Endothelial cell of umbilical vein (primary cell): ENCODE measurements around the gene UNC45A. TPM values are rescaled to one million over a fixed set of nuclear protein-coding genes. Genes with fewer than 3 reads are reported as not detected.

Experiments
- BruUV-seq: library from RNA; stranded (reverse); fragments of 400-500 nt; replicated peaks from 2 replicates; lab custom pipeline; 2021; lab: Mats Ljungman, UMichigan
- CTCF ChIA-PET: fragments of 300-600, 350-600 bp; sonication (Branson Sonifier 250); formaldehyde crosslinking; loops from one replicate; lab custom pipeline; 2021; ENCODE audit warnings: antibody characterized with exemption, inconsistent platforms; lab: Charles Lee
- POLR2A ChIA-PET: fragments of 300-600, 350-600 bp; sonication (Branson Sonifier 250); formaldehyde crosslinking; loops from one replicate; lab custom pipeline; 2021; ENCODE audit warnings: antibody characterized with exemption, inconsistent platforms; lab: Charles Lee
- DNase-seq: peaks from one replicate; pipeline ENCODE4 v3.0.0-alpha.2; 2011; ENCODE audit warnings: low read depth, low spot score
- FAIRE-seq: peaks from 2 replicates; lab custom pipeline; 2011; peaks lifted over from hg19 to GRCh38; lab: Jason Lieb, UNC
- H2AFZ ChIP-seq: 2 replicates; pipeline ENCODE4 v1.6.0; 2012; ENCODE audit warnings: low read depth, low read length, control low read depth, inconsistent platforms
- H3K27ac ChIP-seq: 2 replicates; pipeline ENCODE4 v1.5.1; 2011; ENCODE audit warnings: low read depth, mild to moderate bottlenecking, control low read depth, low read length, moderate library complexity; ENCODE audit not compliant: insufficient read depth
- H3K27me3 ChIP-seq, 2 experiments: 2 replicates each; pipeline versions ENCODE4 v1.6.0 to v1.6.1; 2011; ENCODE audit warnings: low read length in 2 of 2, mixed read lengths in 1 of 2; ENCODE audit not compliant: control insufficient read depth in 2 of 2, insufficient read depth in 2 of 2
- H3K36me3 ChIP-seq, 2 experiments: 2 replicates in 1 of 2; 3 replicates in 1 of 2; pipeline ENCODE4 v1.5.1; 2011; ENCODE audit warnings: low read length in 2 of 2, mild to moderate bottlenecking in 1 of 2, moderate library complexity in 1 of 2; ENCODE audit not compliant: control insufficient read depth in 2 of 2, insufficient read depth in 2 of 2; ENCODE audit errors: extremely low read depth in 1 of 2
- H3K4me1 ChIP-seq: 3 replicates; pipeline ENCODE4 v1.5.1; 2011; ENCODE audit warnings: mild to moderate bottlenecking, low read length; ENCODE audit not compliant: control insufficient read depth, insufficient read depth; ENCODE audit errors: extremely low read depth
- H3K4me2 ChIP-seq: 2 replicates; pipeline ENCODE4 v1.6.1; 2011; ENCODE audit warnings: low read length, control low read depth, mixed read lengths; ENCODE audit not compliant: insufficient read depth
- H3K4me3 ChIP-seq, 3 experiments: fragments of 200-600 bp in 1 of 3; sonication (generic), shearing (Covaris generic) in 1 of 3; replicated peaks in 1 of 3; 2 replicates each; pipeline ENCODE4 v1.5.1; 2011 to 2016; ENCODE audit warnings: control low read depth in 3 of 3, low read length in 3 of 3, mild to moderate bottlenecking in 2 of 3, inconsistent platforms in 1 of 3, low read depth in 1 of 3, moderate library complexity in 1 of 3; ENCODE audit not compliant: insufficient read depth in 1 of 3
- H3K79me2 ChIP-seq: 2 replicates; pipeline ENCODE4 v1.6.0; 2012; ENCODE audit warnings: low read length, inconsistent platforms; ENCODE audit not compliant: control insufficient read depth, insufficient read depth
- H3K9ac ChIP-seq: replicated peaks from 2 replicates; pipeline ENCODE3; 2011; ENCODE audit warnings: low read length, control low read depth; ENCODE audit not compliant: insufficient read depth; ENCODE audit errors: extremely low read depth
- H3K9me1 ChIP-seq: replicated peaks from 3 replicates; pipeline ENCODE4 v1.6.0; 2011; ENCODE audit warnings: mild to moderate bottlenecking, low read length; ENCODE audit not compliant: control insufficient read depth, insufficient read depth; ENCODE audit errors: extremely low read depth
- H3K9me3 ChIP-seq: replicated peaks from 2 replicates; pipeline ENCODE4 v1.5.1; 2012; ENCODE audit warnings: low read length, inconsistent platforms; ENCODE audit not compliant: control insufficient read depth, insufficient read depth
- H4K20me1 ChIP-seq: replicated peaks from 2 replicates; pipeline ENCODE3; 2011; ENCODE audit warnings: mild to moderate bottlenecking, low read length; ENCODE audit not compliant: control insufficient read depth, insufficient read depth; ENCODE audit errors: extremely low read depth
- EZH2 ChIP-seq: IDR thresholded peaks from 2 replicates; pipeline ENCODE4 v1.6.1; 2012; ENCODE audit warnings: borderline replicate concordance, low read depth, mild to moderate bottlenecking, moderate library complexity, low read length, inconsistent platforms; ENCODE audit not compliant: severe bottlenecking
- FOS ChIP-seq: IDR thresholded peaks from 2 replicates; pipeline ENCODE4 v1.6.1; 2011; ENCODE audit warnings: mild to moderate bottlenecking, low read length, moderate library complexity, borderline replicate concordance; ENCODE audit not compliant: insufficient read depth
- GATA2 ChIP-seq: IDR thresholded peaks from 2 replicates; pipeline ENCODE4 v1.7.0; 2011; ENCODE audit warnings: low read depth, mild to moderate bottlenecking, moderate library complexity, mixed read lengths, low read length; ENCODE audit not compliant: insufficient read length, insufficient read depth
- JUN ChIP-seq: IDR thresholded peaks from 2 replicates; pipeline ENCODE4 v1.6.1; 2011; ENCODE audit warnings: borderline replicate concordance, low read depth; ENCODE audit not compliant: insufficient read length, insufficient read depth
- MYC ChIP-seq: IDR thresholded peaks from one replicate; pipeline ENCODE4 v1.6.1; 2011; ENCODE audit warnings: mild to moderate bottlenecking, low read depth, low read length
- POLR2A ChIP-seq: IDR thresholded peaks from 2 replicates; pipeline ENCODE4 v1.6.1; 2012; ENCODE audit warnings: low read depth, mild to moderate bottlenecking, control low read depth, low read length
- POLR2AphosphoS5 ChIP-seq: IDR thresholded peaks from 2 replicates; pipeline ENCODE4 v1.6.1; 2012; ENCODE audit warnings: low read depth, mild to moderate bottlenecking, control low read depth, low read length, moderate library complexity; ENCODE audit not compliant: insufficient read depth
- dilution Hi-C: fragments of 300-500 bp; cut with MboI; formaldehyde crosslinking; loops from one replicate; pipeline ENCODE4 v1.15.0; 2019; ENCODE audit warnings: low sequenced_read_pairs; ENCODE audit not compliant: extremely low pct_ligation_motif_present
- intact Hi-C: fragments of 100-400 bp; cut with micrococcal nuclease; formaldehyde crosslinking; loops from one replicate; pipeline ENCODE4 v1.10.0; 2022
- polyA plus RNA-seq, 4 experiments: library from polyadenylated mRNA; depleted of rRNA in 3 of 4; stranded (reverse) in 3 of 4; unstranded in 1 of 4; fragments of >200 nt; gene quantifications; 2 replicates each; pipeline versions ENCODE4 v1.2.1 to v1.2.3, GENCODE V29; 2011 to 2012; ENCODE audit warnings: missing spikeins in 1 of 4
- total RNA-seq: library from RNA; stranded (reverse); gene quantifications from 2 replicates; pipeline ENCODE4 v1.2.3, GENCODE V29; 2021
- TF ChIP-seq, protein P1 (sequence below), 2 donors: IDR thresholded peaks; 1 replicate in 1 of 2; 2 replicates in 1 of 2; pipeline ENCODE4 v1.5.1; 2011; ENCODE audit warnings: low read length in 2 of 2, mild to moderate bottlenecking in 2 of 2, moderate library complexity in 2 of 2, control low read depth in 1 of 2, inconsistent platforms in 1 of 2, low read depth in 1 of 2; ENCODE audit not compliant: insufficient read depth in 1 of 2; ENCODE audit errors: extremely low read depth in 1 of 2
- TF ChIP-seq, protein P2 (sequence below): IDR thresholded peaks from 2 replicates; pipeline ENCODE4 v1.6.1; 2011; ENCODE audit not compliant: insufficient read depth, insufficient read length

The UNC45A gene
- total and polyA plus RNA-seq, 2 donors (not counting 3 experiments of a cell fraction or from before 2014, with no cell fraction given), result 103 to 106 TPM

- intact Hi-C loops, result no loop called here
- DNase-seq (no peak), FAIRE-seq (no peak)
- Histone ChIP-seq H3K9ac (no peak overlapping the region), H3K4me3 (no peak overlapping the region), H3K9me3 (no peaks in the 10 kb centered on the region), H3K79me2 (no peaks in the 10 kb centered on the region), H3K4me2 (no peak overlapping the region), H2AFZ (no peak overlapping the region), H3K27ac (no peak overlapping the region), H4K20me1 (no peaks in the 10 kb centered on the region), H3K27me3 (no peaks in the 10 kb centered on the region), H3K4me1 (no peaks in the 10 kb centered on the region), H3K9me1 (no peaks in the 10 kb centered on the region), H3K36me3 (peaks cover 5 to 69% of the 10 kb centered on the region in 2 experiments)
- no TSS peak for BruUV-seq
- TF ChIP-seq EZH2 (no peak), POLR2AphosphoS5 (no peak), POLR2A (no peak), GATA2 (no peak), JUN (no peak), MYC (no peak), FOS (no peak)
- TF ChIP-seq, protein P1, sequence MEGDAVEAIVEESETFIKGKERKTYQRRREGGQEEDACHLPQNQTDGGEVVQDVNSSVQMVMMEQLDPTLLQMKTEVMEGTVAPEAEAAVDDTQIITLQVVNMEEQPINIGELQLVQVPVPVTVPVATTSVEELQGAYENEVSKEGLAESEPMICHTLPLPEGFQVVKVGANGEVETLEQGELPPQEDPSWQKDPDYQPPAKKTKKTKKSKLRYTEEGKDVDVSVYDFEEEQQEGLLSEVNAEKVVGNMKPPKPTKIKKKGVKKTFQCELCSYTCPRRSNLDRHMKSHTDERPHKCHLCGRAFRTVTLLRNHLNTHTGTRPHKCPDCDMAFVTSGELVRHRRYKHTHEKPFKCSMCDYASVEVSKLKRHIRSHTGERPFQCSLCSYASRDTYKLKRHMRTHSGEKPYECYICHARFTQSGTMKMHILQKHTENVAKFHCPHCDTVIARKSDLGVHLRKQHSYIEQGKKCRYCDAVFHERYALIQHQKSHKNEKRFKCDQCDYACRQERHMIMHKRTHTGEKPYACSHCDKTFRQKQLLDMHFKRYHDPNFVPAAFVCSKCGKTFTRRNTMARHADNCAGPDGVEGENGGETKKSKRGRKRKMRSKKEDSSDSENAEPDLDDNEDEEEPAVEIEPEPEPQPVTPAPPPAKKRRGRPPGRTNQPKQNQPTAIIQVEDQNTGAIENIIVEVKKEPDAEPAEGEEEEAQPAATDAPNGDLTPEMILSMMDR (IDR thresholded peaks at IDR 0.05; ENCODE audit: extremely low read depth in 1 of 2, insufficient read depth in 1 of 2, low read depth in 1 of 2, low read length in 2 of 2), result no peak
- TF ChIP-seq, protein P2, sequence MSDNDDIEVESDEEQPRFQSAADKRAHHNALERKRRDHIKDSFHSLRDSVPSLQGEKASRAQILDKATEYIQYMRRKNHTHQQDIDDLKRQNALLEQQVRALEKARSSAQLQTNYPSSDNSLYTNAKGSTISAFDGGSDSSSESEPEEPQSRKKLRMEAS, result no peak
- dilution Hi-C loops, result no loop called here
- ChIA-PET POLR2A (no interaction called here), CTCF (interaction anchor here (0.7 kb wide), 1 partner anchor 26 kb away, joined by 3 read pairs; no protein-coding TSS in a partner anchor)
Measured at GRCh38 chr15:90909976-90910375, 25.1 kb upstream of the UNC45A start.
